GM12878 (cell line): ENCODE data around the gene THADA. TPM values are rescaled to one million over a fixed set of nuclear protein-coding genes. Genes with fewer than 3 reads are reported as not detected.

Experiments
- ATAC-seq: fragments of 200-7000 bp; cut with Tn5 transposase; 3 replicates; pipeline ENCODE4 v1.9.1; 2020; ENCODE audit warnings: mild to moderate bottlenecking, moderate library complexity
- BruUV-seq: library from RNA; stranded (reverse); fragments of 400-500 nt; replicated peaks from 2 replicates; lab custom pipeline; 2021; lab: Mats Ljungman, UMichigan
- CTCF ChIA-PET: fragments of 300-600 bp; sonication (Branson Sonifier 250); formaldehyde crosslinking; extraction: SDS; loops from one replicate; lab custom pipeline; 2021; ENCODE audit warnings: inconsistent platforms; lab: Yijun Ruan, JAX
- POLR2A ChIA-PET: fragments of 350-600 bp; formaldehyde crosslinking; extraction: SDS; loops from one replicate; lab custom pipeline; 2021; ENCODE audit warnings: inconsistent platforms; lab: Charles Lee
- RAD21 ChIA-PET: fragments of 300-600 bp; sonication (Branson Sonifier 250); formaldehyde crosslinking; loops from one replicate; lab custom pipeline; 2023; ENCODE audit warnings: antibody characterized with exemption; ENCODE audit not compliant: unreplicated experiment; lab: Charles Lee
- SMC1A ChIA-PET: fragments of 300-600 bp; sonication (Branson Sonifier 250); formaldehyde crosslinking; loops from one replicate; lab custom pipeline; 2023; ENCODE audit not compliant: unreplicated experiment, uncharacterized antibody; lab: Charles Lee
- DNase-seq: peaks from one replicate; pipeline ENCODE4 v3.0.0-alpha.2; 2011; ENCODE audit warnings: low read depth, low spot score
- FAIRE-seq: peaks from 3 replicates; lab custom pipeline; 2011; peaks lifted over from hg19 to GRCh38; lab: Jason Lieb, UNC
- H2AFZ ChIP-seq: 2 replicates; pipeline ENCODE4 v1.6.0; 2011; ENCODE audit warnings: low read depth, low read length, control low read depth; ENCODE audit not compliant: control insufficient read depth
- H3K27ac ChIP-seq: 2 replicates; pipeline ENCODE4 v1.5.1; 2011; ENCODE audit warnings: control low read depth; ENCODE audit not compliant: control insufficient read depth, insufficient read depth
- H3K27me3 ChIP-seq, 2 experiments: replicated peaks in 1 of 2; 2 replicates each; pipeline versions ENCODE4 v1.6.0 to v1.6.1; 2011; ENCODE audit warnings: low read length in 1 of 2; ENCODE audit not compliant: control insufficient read depth in 2 of 2, insufficient read depth in 2 of 2
- H3K36me3 ChIP-seq, 2 experiments: 2 replicates each; pipeline ENCODE4 v1.5.1; 2011; ENCODE audit warnings: low read length in 1 of 2; ENCODE audit not compliant: control insufficient read depth in 2 of 2, insufficient read depth in 2 of 2
- H3K4me1 ChIP-seq: 2 replicates; pipeline ENCODE4 v1.6.1; 2011; ENCODE audit warnings: mild to moderate bottlenecking, low read length, moderate library complexity, mixed read lengths; ENCODE audit not compliant: control insufficient read depth, insufficient read depth
- H3K4me2 ChIP-seq: 2 replicates; pipeline ENCODE4 v1.6.0; 2011; ENCODE audit warnings: control low read depth; ENCODE audit not compliant: control insufficient read depth, insufficient read depth
- H3K4me3 ChIP-seq: fragments of 200-600 bp; sonication (generic); 2 replicates; pipeline ENCODE4 v1.5.1; 2016
- H3K79me2 ChIP-seq: 2 replicates; pipeline ENCODE4 v1.6.0; 2011; ENCODE audit warnings: low read length; ENCODE audit not compliant: control insufficient read depth, insufficient read depth
- H3K9ac ChIP-seq: 2 replicates; pipeline ENCODE4 v1.8.0; 2011; ENCODE audit warnings: low read length, control low read depth, mixed read lengths; ENCODE audit not compliant: control insufficient read depth, insufficient read depth
- H3K9me3 ChIP-seq: replicated peaks from 3 replicates; pipeline ENCODE4 v1.5.1; 2011; ENCODE audit warnings: mild to moderate bottlenecking, low read length; ENCODE audit not compliant: control insufficient read depth, insufficient read depth
- H4K20me1 ChIP-seq: 2 replicates; pipeline ENCODE4 v1.6.0; 2011; ENCODE audit not compliant: control insufficient read depth, insufficient read depth
- BMI1 ChIP-seq: fragments of 450-650 bp; IDR thresholded peaks from 2 replicates; pipeline ENCODE4 v1.6.1; 2016; ENCODE audit warnings: mild to moderate bottlenecking, moderate library complexity, borderline replicate concordance
- CBX3 ChIP-seq: fragments of 200-600 bp; sonication (generic); IDR thresholded peaks from 2 replicates; pipeline ENCODE4 v1.6.1; 2016; ENCODE audit warnings: low read depth, borderline replicate concordance
- CHD4 ChIP-seq: fragments of 200-600 bp; sonication (generic); IDR thresholded peaks from 2 replicates; pipeline ENCODE4 v1.6.1; 2016; ENCODE audit warnings: mild to moderate bottlenecking
- JUNB ChIP-seq: IDR thresholded peaks from 2 replicates; pipeline ENCODE4 v1.6.1; 2016; ENCODE audit warnings: antibody characterized with exemption, mild to moderate bottlenecking
- NFIC ChIP-seq: IDR thresholded peaks from 2 replicates; pipeline ENCODE4 v1.6.1; 2012; ENCODE audit warnings: low read depth, mild to moderate bottlenecking, inconsistent platforms, low read length, moderate library complexity
- NR2C2 ChIP-seq: IDR thresholded peaks from 2 replicates; pipeline ENCODE4 v1.6.1; 2011; ENCODE audit warnings: borderline replicate concordance, low read depth; ENCODE audit not compliant: control insufficient read depth, insufficient read length
- POLR2AphosphoS5 ChIP-seq: IDR thresholded peaks from 2 replicates; pipeline ENCODE4 v1.6.1; 2011; ENCODE audit warnings: mild to moderate bottlenecking, low read length, inconsistent platforms
- REST ChIP-seq: IDR thresholded peaks from 2 replicates; pipeline ENCODE4 v1.6.1; 2012; ENCODE audit warnings: mild to moderate bottlenecking, low read depth, low read length
- SREBF2 ChIP-seq: IDR thresholded peaks from 2 replicates; pipeline ENCODE4 v1.6.1; 2012; ENCODE audit warnings: mild to moderate bottlenecking, low read length
- ZBTB40 ChIP-seq: fragments of 450-650 bp; IDR thresholded peaks from 2 replicates; pipeline ENCODE4 v1.6.1; 2016; ENCODE audit warnings: mild to moderate bottlenecking, moderate library complexity, borderline replicate concordance
- WGBS: methylation state at CpG from one replicate; pipeline ENCODE4 v1.1.6; 2016; ENCODE audit warnings: low lambda C conversion rate; ENCODE audit not compliant: insufficient replicate concordance, insufficient coverage; ENCODE audit errors: missing lambda C conversion rate; 5-methylcytosine and 5-hydroxymethylcytosine counted together
- in situ Hi-C: fragments of 300-500 bp; cut with MboI; formaldehyde crosslinking; loops from 9 replicates; pipeline ENCODE4 v1.14.3; 2018; ENCODE audit warnings: mixed read lengths
- intact Hi-C: fragments of 100-400 bp; cut with micrococcal nuclease; formaldehyde crosslinking; loops from one replicate; pipeline ENCODE4 v1.14.2; 2022; ENCODE audit not compliant: unreplicated experiment
- polyA plus RNA-seq, 11 experiments: library from polyadenylated mRNA; depleted of rRNA in 4 of 11; unstranded in 6 of 11; stranded (reverse) in 5 of 11; fragments of >200 nt; fragmentation: Nextera tagmentation in 4 of 11; fragmentation: Illumina TruSeq in 1 of 11; extraction: Ambion mirVana in 4 of 11; extraction: Trizol in 1 of 11; gene quantifications; 1 replicate in 1 of 11; 2 replicates in 10 of 11; pipeline versions ENCODE4 v1.2.1 to v1.2.3, GENCODE V29; 2011 to 2016; ENCODE audit warnings: inconsistent platforms in 2 of 11, missing spikeins in 2 of 11, low read depth in 1 of 11
- total RNA-seq, 4 experiments: library from RNA; depleted of rRNA in 3 of 4; stranded (reverse); fragments of >200 nt in 3 of 4; fragmentation: Illumina TruSeq in 1 of 4; extraction: Trizol in 1 of 4; gene quantifications; 2 replicates each; pipeline versions ENCODE4 v1.2.1 to v1.2.3, GENCODE V29; 2013 to 2021
- TF ChIP-seq, protein P1 (sequence below): fragments of 450-650 bp; IDR thresholded peaks from 2 replicates; pipeline ENCODE4 v1.6.1; 2017; ENCODE audit warnings: borderline replicate concordance
- TF ChIP-seq, protein P2 (sequence below): fragments of 450-650 bp; IDR thresholded peaks from 2 replicates; pipeline ENCODE4 v1.6.1; 2017; ENCODE audit warnings: mild to moderate bottlenecking

Gene THADA
- total and polyA plus RNA-seq, 10 of the 15 experiments (the other 5 are each of a cell fraction or from before 2014, with no cell fraction given), result 14.6 to 33.2 (median 23.2) TPM

- FAIRE-seq (no peak), ATAC-seq (no peak), DNase-seq (no peak)
- Histone ChIP-seq H4K20me1 (no peaks in the 10 kb centered on the region), H3K9me3 (no peaks in the 10 kb centered on the region), H3K79me2 (no peaks in the 10 kb centered on the region), H3K4me3 (no peak overlapping the region), H2AFZ (no peak overlapping the region), H3K27ac (no peak overlapping the region), H3K4me1 (no peaks in the 10 kb centered on the region; the same call in 1 of the 2 replicates), H3K27me3 (no peaks in the 10 kb centered on the region), H3K4me2 (no peak overlapping the region), H3K36me3 (no peaks in the 10 kb centered on the region), H3K9ac (no peak overlapping the region)
- in situ Hi-C loops, result no loop called here
- ChIA-PET SMC1A (interaction anchor here (0.6 to 1.2 kb wide), 2 partner anchors 13 to 143 kb away, joined by 3 read pairs; no protein-coding TSS in a partner anchor), RAD21 (interaction anchor here (1.3 kb wide), 1 partner anchor 14 kb away, joined by 5 read pairs; no protein-coding TSS in a partner anchor), CTCF (no interaction called here), POLR2A (no interaction called here)
- WGBS, result 51% methylated on average over 5 of the region's 5 CpGs
- intact Hi-C loops, result no loop called here
- no TSS peak for BruUV-seq
- TF ChIP-seq NR2C2 (no peak), REST (no peak), ZBTB40 (no peak), JUNB (no peak), CBX3 (no peak), CHD4 (no peak), NFIC (no peak), BMI1 (no peak), POLR2AphosphoS5 (no peak), SREBF2 (no peak)
- TF ChIP-seq, protein P1, sequence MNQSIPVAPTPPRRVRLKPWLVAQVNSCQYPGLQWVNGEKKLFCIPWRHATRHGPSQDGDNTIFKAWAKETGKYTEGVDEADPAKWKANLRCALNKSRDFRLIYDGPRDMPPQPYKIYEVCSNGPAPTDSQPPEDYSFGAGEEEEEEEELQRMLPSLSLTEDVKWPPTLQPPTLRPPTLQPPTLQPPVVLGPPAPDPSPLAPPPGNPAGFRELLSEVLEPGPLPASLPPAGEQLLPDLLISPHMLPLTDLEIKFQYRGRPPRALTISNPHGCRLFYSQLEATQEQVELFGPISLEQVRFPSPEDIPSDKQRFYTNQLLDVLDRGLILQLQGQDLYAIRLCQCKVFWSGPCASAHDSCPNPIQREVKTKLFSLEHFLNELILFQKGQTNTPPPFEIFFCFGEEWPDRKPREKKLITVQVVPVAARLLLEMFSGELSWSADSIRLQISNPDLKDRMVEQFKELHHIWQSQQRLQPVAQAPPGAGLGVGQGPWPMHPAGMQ, result no peak
- TF ChIP-seq, protein P2, sequence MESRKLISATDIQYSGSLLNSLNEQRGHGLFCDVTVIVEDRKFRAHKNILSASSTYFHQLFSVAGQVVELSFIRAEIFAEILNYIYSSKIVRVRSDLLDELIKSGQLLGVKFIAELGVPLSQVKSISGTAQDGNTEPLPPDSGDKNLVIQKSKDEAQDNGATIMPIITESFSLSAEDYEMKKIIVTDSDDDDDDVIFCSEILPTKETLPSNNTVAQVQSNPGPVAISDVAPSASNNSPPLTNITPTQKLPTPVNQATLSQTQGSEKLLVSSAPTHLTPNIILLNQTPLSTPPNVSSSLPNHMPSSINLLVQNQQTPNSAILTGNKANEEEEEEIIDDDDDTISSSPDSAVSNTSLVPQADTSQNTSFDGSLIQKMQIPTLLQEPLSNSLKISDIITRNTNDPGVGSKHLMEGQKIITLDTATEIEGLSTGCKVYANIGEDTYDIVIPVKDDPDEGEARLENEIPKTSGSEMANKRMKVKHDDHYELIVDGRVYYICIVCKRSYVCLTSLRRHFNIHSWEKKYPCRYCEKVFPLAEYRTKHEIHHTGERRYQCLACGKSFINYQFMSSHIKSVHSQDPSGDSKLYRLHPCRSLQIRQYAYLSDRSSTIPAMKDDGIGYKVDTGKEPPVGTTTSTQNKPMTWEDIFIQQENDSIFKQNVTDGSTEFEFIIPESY, result no peak
Observed at GRCh38 chr2:43209204-43209717, 386.6 kb downstream of the THADA start.
